Endothelial cell of umbilical vein (primary cell): ENCODE data around the gene PBX3. TPM values are rescaled to one million over a fixed set of nuclear protein-coding genes. Genes with fewer than 3 reads are reported as not detected.

Source experiments
- BruUV-seq: library from RNA; stranded (reverse); fragments of 400-500 nt; replicated peaks from 2 replicates; lab custom pipeline; 2021; lab: Mats Ljungman, UMichigan
- CTCF ChIA-PET: fragments of 300-600, 350-600 bp; sonication (Branson Sonifier 250); formaldehyde crosslinking; loops from one replicate; lab custom pipeline; 2021; ENCODE audit warnings: antibody characterized with exemption, inconsistent platforms; lab: Charles Lee
- POLR2A ChIA-PET: fragments of 300-600, 350-600 bp; sonication (Branson Sonifier 250); formaldehyde crosslinking; loops from one replicate; lab custom pipeline; 2021; ENCODE audit warnings: antibody characterized with exemption, inconsistent platforms; lab: Charles Lee
- DNase-seq: peaks from one replicate; pipeline ENCODE4 v3.0.0-alpha.2; 2011; ENCODE audit warnings: low read depth, low spot score
- FAIRE-seq: peaks from 2 replicates; lab custom pipeline; 2011; peaks lifted over from hg19 to GRCh38; lab: Jason Lieb, UNC
- H2AFZ ChIP-seq: 2 replicates; pipeline ENCODE4 v1.6.0; 2012; ENCODE audit warnings: low read depth, low read length, control low read depth, inconsistent platforms
- H3K27ac ChIP-seq: 2 replicates; pipeline ENCODE4 v1.5.1; 2011; ENCODE audit warnings: low read depth, mild to moderate bottlenecking, control low read depth, low read length, moderate library complexity; ENCODE audit not compliant: insufficient read depth
- H3K27me3 ChIP-seq, 2 experiments: 2 replicates each; pipeline versions ENCODE4 v1.6.0 to v1.6.1; 2011; ENCODE audit warnings: low read length in 2 of 2, mixed read lengths in 1 of 2; ENCODE audit not compliant: control insufficient read depth in 2 of 2, insufficient read depth in 2 of 2
- H3K36me3 ChIP-seq, 2 experiments: 2 replicates in 1 of 2; 3 replicates in 1 of 2; pipeline ENCODE4 v1.5.1; 2011; ENCODE audit warnings: low read length in 2 of 2, mild to moderate bottlenecking in 1 of 2, moderate library complexity in 1 of 2; ENCODE audit not compliant: control insufficient read depth in 2 of 2, insufficient read depth in 2 of 2; ENCODE audit errors: extremely low read depth in 1 of 2
- H3K4me1 ChIP-seq: 3 replicates; pipeline ENCODE4 v1.5.1; 2011; ENCODE audit warnings: mild to moderate bottlenecking, low read length; ENCODE audit not compliant: control insufficient read depth, insufficient read depth; ENCODE audit errors: extremely low read depth
- H3K4me2 ChIP-seq: 2 replicates; pipeline ENCODE4 v1.6.1; 2011; ENCODE audit warnings: low read length, control low read depth, mixed read lengths; ENCODE audit not compliant: insufficient read depth
- H3K4me3 ChIP-seq, 3 experiments: fragments of 200-600 bp in 1 of 3; sonication (generic), shearing (Covaris generic) in 1 of 3; replicated peaks in 1 of 3; 2 replicates each; pipeline ENCODE4 v1.5.1; 2011 to 2016; ENCODE audit warnings: control low read depth in 3 of 3, low read length in 3 of 3, mild to moderate bottlenecking in 2 of 3, inconsistent platforms in 1 of 3, low read depth in 1 of 3, moderate library complexity in 1 of 3; ENCODE audit not compliant: insufficient read depth in 1 of 3
- H3K79me2 ChIP-seq: 2 replicates; pipeline ENCODE4 v1.6.0; 2012; ENCODE audit warnings: low read length, inconsistent platforms; ENCODE audit not compliant: control insufficient read depth, insufficient read depth
- H3K9ac ChIP-seq: replicated peaks from 2 replicates; pipeline ENCODE3; 2011; ENCODE audit warnings: low read length, control low read depth; ENCODE audit not compliant: insufficient read depth; ENCODE audit errors: extremely low read depth
- H3K9me1 ChIP-seq: replicated peaks from 3 replicates; pipeline ENCODE4 v1.6.0; 2011; ENCODE audit warnings: mild to moderate bottlenecking, low read length; ENCODE audit not compliant: control insufficient read depth, insufficient read depth; ENCODE audit errors: extremely low read depth
- H3K9me3 ChIP-seq: replicated peaks from 2 replicates; pipeline ENCODE4 v1.5.1; 2012; ENCODE audit warnings: low read length, inconsistent platforms; ENCODE audit not compliant: control insufficient read depth, insufficient read depth
- H4K20me1 ChIP-seq: replicated peaks from 2 replicates; pipeline ENCODE3; 2011; ENCODE audit warnings: mild to moderate bottlenecking, low read length; ENCODE audit not compliant: control insufficient read depth, insufficient read depth; ENCODE audit errors: extremely low read depth
- CTCF ChIP-seq, 2 donors: IDR thresholded peaks; 1 replicate in 1 of 2; 2 replicates in 1 of 2; pipeline ENCODE4 v1.5.1; 2011; ENCODE audit warnings: low read length in 2 of 2, mild to moderate bottlenecking in 2 of 2, moderate library complexity in 2 of 2, control low read depth in 1 of 2, inconsistent platforms in 1 of 2, low read depth in 1 of 2; ENCODE audit not compliant: insufficient read depth in 1 of 2; ENCODE audit errors: extremely low read depth in 1 of 2
- EZH2 ChIP-seq: IDR thresholded peaks from 2 replicates; pipeline ENCODE4 v1.6.1; 2012; ENCODE audit warnings: borderline replicate concordance, low read depth, mild to moderate bottlenecking, moderate library complexity, low read length, inconsistent platforms; ENCODE audit not compliant: severe bottlenecking
- FOS ChIP-seq: IDR thresholded peaks from 2 replicates; pipeline ENCODE4 v1.6.1; 2011; ENCODE audit warnings: mild to moderate bottlenecking, low read length, moderate library complexity, borderline replicate concordance; ENCODE audit not compliant: insufficient read depth
- GATA2 ChIP-seq: IDR thresholded peaks from 2 replicates; pipeline ENCODE4 v1.7.0; 2011; ENCODE audit warnings: low read depth, mild to moderate bottlenecking, moderate library complexity, mixed read lengths, low read length; ENCODE audit not compliant: insufficient read length, insufficient read depth
- JUN ChIP-seq: IDR thresholded peaks from 2 replicates; pipeline ENCODE4 v1.6.1; 2011; ENCODE audit warnings: borderline replicate concordance, low read depth; ENCODE audit not compliant: insufficient read length, insufficient read depth
- MAX ChIP-seq: IDR thresholded peaks from 2 replicates; pipeline ENCODE4 v1.6.1; 2011; ENCODE audit not compliant: insufficient read depth, insufficient read length
- MYC ChIP-seq: IDR thresholded peaks from one replicate; pipeline ENCODE4 v1.6.1; 2011; ENCODE audit warnings: mild to moderate bottlenecking, low read depth, low read length
- POLR2A ChIP-seq: IDR thresholded peaks from 2 replicates; pipeline ENCODE4 v1.6.1; 2012; ENCODE audit warnings: low read depth, mild to moderate bottlenecking, control low read depth, low read length
- POLR2AphosphoS5 ChIP-seq: IDR thresholded peaks from 2 replicates; pipeline ENCODE4 v1.6.1; 2012; ENCODE audit warnings: low read depth, mild to moderate bottlenecking, control low read depth, low read length, moderate library complexity; ENCODE audit not compliant: insufficient read depth
- dilution Hi-C: fragments of 300-500 bp; cut with MboI; formaldehyde crosslinking; loops from one replicate; pipeline ENCODE4 v1.15.0; 2019; ENCODE audit warnings: low sequenced_read_pairs; ENCODE audit not compliant: extremely low pct_ligation_motif_present
- intact Hi-C: fragments of 100-400 bp; cut with micrococcal nuclease; formaldehyde crosslinking; loops from one replicate; pipeline ENCODE4 v1.10.0; 2022
- polyA plus RNA-seq, 4 experiments: library from polyadenylated mRNA; depleted of rRNA in 3 of 4; stranded (reverse) in 3 of 4; unstranded in 1 of 4; fragments of >200 nt; gene quantifications; 2 replicates each; pipeline versions ENCODE4 v1.2.1 to v1.2.3, GENCODE V29; 2011 to 2012; ENCODE audit warnings: missing spikeins in 1 of 4
- total RNA-seq: library from RNA; stranded (reverse); gene quantifications from 2 replicates; pipeline ENCODE4 v1.2.3, GENCODE V29; 2021

The PBX3 gene
- total and polyA plus RNA-seq, 2 donors (not counting 3 experiments of a cell fraction or from before 2014, with no cell fraction given): 18.8 to 42.0 TPM

- DNase-seq: no peak
- H2AFZ ChIP-seq: no peak overlapping the region
- no peak overlapping the region for H3K9ac ChIP-seq
- H3K4me1 ChIP-seq: no peaks in the 10 kb centered on the region
- H3K27ac ChIP-seq: no peak overlapping the region
- H3K36me3 ChIP-seq: no peaks in the 10 kb centered on the region
- no peak for FAIRE-seq
- ChIA-PET POLR2A (no interaction called here), CTCF (interaction anchor here (3.8 kb wide), 1 partner anchor 14 kb away, joined by 13 read pairs; no protein-coding TSS in a partner anchor)
- no peak overlapping the region for H3K4me3 ChIP-seq
- H3K79me2 ChIP-seq: peaks cover 17% of the 10 kb centered on the region
- dilution Hi-C loops (no loop called here), intact Hi-C loops (no loop called here)
- no peaks in the 10 kb centered on the region for H3K9me1 ChIP-seq
- H4K20me1 ChIP-seq: peaks cover 6% of the 10 kb centered on the region
- no peaks in the 10 kb centered on the region for H3K27me3 ChIP-seq
- H3K9me3 ChIP-seq: no peaks in the 10 kb centered on the region
- no peak for TF ChIP-seq MYC
- no peak for TF ChIP-seq POLR2A
- TF ChIP-seq JUN: no peak
- no peak for TF ChIP-seq EZH2
- no peak for TF ChIP-seq GATA2
- TF ChIP-seq MAX: no peak
- TF ChIP-seq CTCF (IDR thresholded peaks at IDR 0.05; ENCODE audit: extremely low read depth in 1 of 2, insufficient read depth in 1 of 2, low read depth in 1 of 2, low read length in 2 of 2): no peak
- no peak for TF ChIP-seq FOS
- TF ChIP-seq POLR2AphosphoS5: no peak
- BruUV-seq: no TSS peak
- H3K4me2 ChIP-seq: no peak overlapping the region
Observed at GRCh38 chr9:125843646-125844045, 96.5 kb downstream of the PBX3 start.
